Fibroblast of peridontal ligament (primary cell): ENCODE results near the gene DLG5.
"Not testable (repeated sequence)": the region's sequence is repeated elsewhere in the genome, so short reads cannot be mapped to it uniquely, and the experiment has no call there.

Experiments
- DNase-seq: peaks from one replicate; pipeline ENCODE4 v3.0.0-alpha.2; 2010; ENCODE audit errors: extremely low read depth

DLG5 gene

GRCh38 chr10:77794256-77795142 lies 132.1 kb downstream of the DLG5 start:
- no peak for DNase-seq

GRCh38 chr10:77793831-77794230 lies 132.7 kb downstream of the DLG5 start:
- no peak for DNase-seq

GRCh38 chr10:77792155-77792554 lies 134.4 kb downstream of the DLG5 start:
- DNase-seq = no peak

GRCh38 chr10:77791506-77791905 lies 135.0 kb downstream of the DLG5 start:
- no peak for DNase-seq

- DNase-seq = no peak
Measured at GRCh38 chr10:77789861-77790260, 136.7 kb downstream of the DLG5 start.

- no peak for DNase-seq
Measured at GRCh38 chr10:77789016-77789415, 137.5 kb downstream of the DLG5 start.

GRCh38 chr10:77788496-77789010 lies 138.0 kb downstream of the DLG5 start:
- DNase-seq = no peak

- no peak for DNase-seq
Measured at GRCh38 chr10:77787440-77787839, 139.1 kb downstream of the DLG5 start.

GRCh38 chr10:77784856-77785255 lies 141.7 kb downstream of the DLG5 start:
- DNase-seq = peak; percentile 88

- no peak for DNase-seq
Measured at GRCh38 chr10:77782328-77783061, 144.1 kb downstream of the DLG5 start.

- DNase-seq = no peak
Measured at GRCh38 chr10:77781451-77782327, 144.9 kb downstream of the DLG5 start.

GRCh38 chr10:77780180-77780579 lies 146.4 kb downstream of the DLG5 start:
- DNase-seq = no peak

- no peak for DNase-seq
Measured at GRCh38 chr10:77776487-77776886, 150.1 kb downstream of the DLG5 start.

GRCh38 chr10:77774940-77775391 lies 151.6 kb downstream of the DLG5 start:
- DNase-seq = peak; percentile 16

- DNase-seq = no peak
Measured at GRCh38 chr10:77773631-77774426, 152.7 kb downstream of the DLG5 start.

GRCh38 chr10:77772852-77773600 lies 153.5 kb downstream of the DLG5 start:
- not testable (repeated sequence) for DNase-seq

- DNase-seq = no peak
Measured at GRCh38 chr10:77771851-77772250, 154.7 kb downstream of the DLG5 start.

GRCh38 chr10:77771450-77771849 lies 155.1 kb downstream of the DLG5 start:
- no peak for DNase-seq

GRCh38 chr10:77770868-77771175 lies 155.7 kb downstream of the DLG5 start:
- DNase-seq = no peak
